GM18858 (cell line): ENCODE data around the gene CCDC195.
"Not testable (repeated sequence)": the region's sequence is repeated elsewhere in the genome, so short reads cannot be mapped to it uniquely, and the experiment has no call there.

ENCODE experiments used
- ATAC-seq: cut with Tn5 transposase; IDR thresholded peaks from one replicate; pipeline ENCODE4 v1.9.1; 2021; ENCODE audit not compliant: unreplicated experiment

CCDC195 gene

GRCh38 chr2:224691563-224691962 lies 24.6 kb downstream of the CCDC195 start:
- ATAC-seq, result no peak

- ATAC-seq, result no peak
These were observed 25.3 kb downstream of the CCDC195 start for GRCh38 chr2:224690868-224691267.

- no peak for ATAC-seq
These were observed 26.6 kb downstream of the CCDC195 start for GRCh38 chr2:224689539-224689938.

- no peak for ATAC-seq
These were observed 27.2 kb downstream of the CCDC195 start for GRCh38 chr2:224688997-224689396.

- no peak for ATAC-seq
These were observed 29.0 kb downstream of the CCDC195 start for GRCh38 chr2:224687156-224687555.

- ATAC-seq, result no peak
These were observed 31.0 kb downstream of the CCDC195 start for GRCh38 chr2:224685121-224685520.

- no peak for ATAC-seq
These were observed 34.0 kb downstream of the CCDC195 start for GRCh38 chr2:224682134-224682533.

- ATAC-seq, result no peak
These were observed 44.4 kb downstream of the CCDC195 start for GRCh38 chr2:224671731-224672130.

- ATAC-seq, result no peak
These were observed 46.0 kb downstream of the CCDC195 start for GRCh38 chr2:224670203-224670602.

- ATAC-seq, result no peak
These were observed 46.7 kb downstream of the CCDC195 start for GRCh38 chr2:224669449-224669848.

GRCh38 chr2:224668123-224668909 lies 47.8 kb downstream of the CCDC195 start:
- no peak for ATAC-seq

GRCh38 chr2:224666951-224667553 lies 49.1 kb downstream of the CCDC195 start:
- peak; percentile 97 for ATAC-seq

- ATAC-seq, result not testable (repeated sequence)
These were observed 52.8 kb downstream of the CCDC195 start for GRCh38 chr2:224663322-224663721.

GRCh38 chr2:224661708-224662107 lies 54.5 kb downstream of the CCDC195 start:
- ATAC-seq, result not testable (repeated sequence)

GRCh38 chr2:224659714-224660113 lies 56.5 kb downstream of the CCDC195 start:
- no peak for ATAC-seq

- ATAC-seq, result no peak
These were observed 57.3 kb downstream of the CCDC195 start for GRCh38 chr2:224658780-224659405.

GRCh38 chr2:224657349-224657748 lies 58.8 kb downstream of the CCDC195 start:
- no peak for ATAC-seq

GRCh38 chr2:224655006-224655537 lies 61.1 kb downstream of the CCDC195 start:
- ATAC-seq, result no peak
